Hindlimb muscle (tissue), 1 donor: ENCODE data around the gene CYP4F8. TPM values are rescaled to one million over a fixed set of nuclear protein-coding genes. Genes with fewer than 3 reads are reported as not detected.
"Not testable (repeated sequence)": the region's sequence is repeated elsewhere in the genome, so short reads cannot be mapped to it uniquely, and the experiment has no call there.

ENCODE experiments used
- DNase-seq: peaks from one replicate; pipeline ENCODE4 v3.0.0-alpha.2; 2013
- polyA plus RNA-seq: library from polyadenylated mRNA; unstranded; fragments of 120-200 nt; gene quantifications from one replicate; pipeline ENCODE4 v1.2.1, GENCODE V29; 2013; ENCODE audit not compliant: insufficient read length

CYP4F8 gene
- polyA plus RNA-seq: not detected

- no peak for DNase-seq
Observed at GRCh38 chr19:15614507-15615379, at the start of gene CYP4F8. Gene CYP4F8, plus strand, starts transcription at chr19:15615218. Its CDS starts 399 bp downstream, at chr19:15615617.

GRCh38 chr19:15570420-15570819 is 44.6 kb upstream of the CYP4F8 start:
- DNase-seq: no peak

- DNase-seq: no peak
Observed at GRCh38 chr19:15575406-15575805, 39.6 kb upstream of the CYP4F8 start.

- no peak for DNase-seq
Observed at GRCh38 chr19:15576526-15577156, 38.4 kb upstream of the CYP4F8 start.

- no peak for DNase-seq
Observed at GRCh38 chr19:15577184-15577771, 37.7 kb upstream of the CYP4F8 start.

- no peak for DNase-seq
Observed at GRCh38 chr19:15583346-15583745, 31.7 kb upstream of the CYP4F8 start.

GRCh38 chr19:15584095-15584494 is 30.9 kb upstream of the CYP4F8 start:
- no peak for DNase-seq

- peak; percentile 53 for DNase-seq
Observed at GRCh38 chr19:15584541-15585115, 30.4 kb upstream of the CYP4F8 start.

- no peak for DNase-seq
Observed at GRCh38 chr19:15587663-15588062, 27.4 kb upstream of the CYP4F8 start.

- no peak for DNase-seq
Observed at GRCh38 chr19:15588265-15588664, 26.8 kb upstream of the CYP4F8 start.

- DNase-seq: no peak
Observed at GRCh38 chr19:15589760-15590451, 25.1 kb upstream of the CYP4F8 start.

- no peak for DNase-seq
Observed at GRCh38 chr19:15591796-15592195, 23.2 kb upstream of the CYP4F8 start.

- not testable (repeated sequence) for DNase-seq
Observed at GRCh38 chr19:15592506-15592905, 22.5 kb upstream of the CYP4F8 start.

GRCh38 chr19:15593766-15594165 is 21.3 kb upstream of the CYP4F8 start:
- not testable (repeated sequence) for DNase-seq

- DNase-seq: no peak
Observed at GRCh38 chr19:15595069-15595468, 19.9 kb upstream of the CYP4F8 start.

- DNase-seq: not testable (repeated sequence)
Observed at GRCh38 chr19:15607978-15608925, 6.8 kb upstream of the CYP4F8 start.

GRCh38 chr19:15609261-15609660 is 5.8 kb upstream of the CYP4F8 start:
- DNase-seq: no peak

GRCh38 chr19:15612342-15612741 is 2.7 kb upstream of the CYP4F8 start:
- DNase-seq: no peak

GRCh38 chr19:15613338-15613737 is 1.7 kb upstream of the CYP4F8 start:
- DNase-seq: no peak

- DNase-seq: no peak
Observed at GRCh38 chr19:15615526-15615925, 508 bp downstream of the CYP4F8 start.

- no peak for DNase-seq
Observed at GRCh38 chr19:15616183-15616582, 1.2 kb downstream of the CYP4F8 start.
